NCI-H510A treated with DMSO at 0.1 percent for 48 hours (cell line): Measurements from ENCODE around the gene SIK3.
"Not testable (repeated sequence)": the region's sequence is repeated elsewhere in the genome, so short reads cannot be mapped to it uniquely, and the experiment has no call there.

ENCODE experiments used
- DNase-seq: peaks from one replicate; lab custom pipeline; 2025; lab: John Stamatoyannopoulos, UW

The SIK3 gene

DNA sequence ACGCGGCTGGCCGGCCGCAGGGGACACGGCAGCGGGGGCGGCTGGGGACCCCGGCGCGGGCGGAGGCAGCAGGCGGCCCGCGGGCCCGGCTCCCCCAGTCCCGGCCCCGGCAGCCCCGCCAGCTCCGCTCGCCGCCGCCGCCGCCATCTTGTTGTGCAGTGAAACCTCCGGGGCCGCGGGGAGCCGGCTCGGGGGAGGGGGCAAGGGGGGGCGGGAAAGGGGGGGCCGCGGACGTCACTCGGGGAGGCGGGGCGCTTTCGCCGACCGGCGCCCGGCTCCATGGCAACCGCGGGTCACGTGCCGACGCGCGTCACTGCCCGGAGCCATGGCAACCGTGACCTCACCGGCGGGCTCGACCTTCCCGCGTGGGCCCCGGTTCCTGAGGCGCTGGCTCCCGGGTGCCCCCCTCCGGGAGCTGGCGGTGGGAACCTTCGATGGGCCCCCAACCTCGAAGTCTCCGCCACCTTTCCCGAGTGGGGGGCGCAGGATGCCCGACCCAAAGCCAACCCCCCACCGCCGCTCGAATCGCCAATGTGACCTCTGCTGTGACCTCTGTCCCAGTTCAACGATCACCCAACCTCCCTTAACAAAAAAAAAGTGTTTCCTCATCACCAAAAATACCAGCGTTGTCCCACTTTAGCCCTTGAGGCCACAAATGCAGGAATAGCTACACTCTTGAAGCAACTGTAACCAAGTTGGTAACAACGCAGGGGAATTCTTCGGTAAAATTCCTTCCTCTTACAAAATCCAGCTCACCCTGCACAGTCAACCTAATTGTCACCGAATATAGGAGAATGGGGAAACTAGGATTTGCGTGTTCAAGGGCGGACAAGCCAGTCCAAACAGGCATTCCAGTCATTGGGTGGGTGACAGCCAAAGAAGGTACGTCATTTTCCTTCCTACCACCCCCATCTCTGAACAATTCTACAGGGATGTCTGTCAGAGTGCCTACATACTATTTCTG is at the start of gene SIK3:
TSS of gene SIK3 (minus strand) at position 160 of the 964 bp plus-strand sequence. CDS start at position 147, 13 bp downstream.
- DNase-seq = peak; percentile 74

DNA sequence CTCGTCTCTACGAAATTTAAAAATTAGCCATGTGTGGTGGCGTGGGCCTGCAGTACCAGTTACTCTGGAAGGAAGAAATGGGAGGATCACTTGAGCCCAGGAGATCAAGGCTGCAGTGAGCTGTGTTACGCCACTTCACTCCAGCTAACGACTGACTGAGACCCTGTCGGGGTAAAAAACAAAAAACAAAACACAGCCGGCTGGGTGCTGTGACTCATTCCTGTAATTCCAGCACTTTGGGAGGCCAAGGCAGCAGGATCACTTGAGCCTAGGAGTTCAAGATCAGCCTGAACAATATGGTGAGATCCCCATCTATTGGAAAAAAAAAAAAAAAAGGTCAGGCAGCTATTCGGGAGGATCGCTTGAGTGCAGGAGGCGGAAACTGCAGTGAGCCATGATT is 48.3 kb upstream of the SIK3 start:
- DNase-seq = no peak

DNA sequence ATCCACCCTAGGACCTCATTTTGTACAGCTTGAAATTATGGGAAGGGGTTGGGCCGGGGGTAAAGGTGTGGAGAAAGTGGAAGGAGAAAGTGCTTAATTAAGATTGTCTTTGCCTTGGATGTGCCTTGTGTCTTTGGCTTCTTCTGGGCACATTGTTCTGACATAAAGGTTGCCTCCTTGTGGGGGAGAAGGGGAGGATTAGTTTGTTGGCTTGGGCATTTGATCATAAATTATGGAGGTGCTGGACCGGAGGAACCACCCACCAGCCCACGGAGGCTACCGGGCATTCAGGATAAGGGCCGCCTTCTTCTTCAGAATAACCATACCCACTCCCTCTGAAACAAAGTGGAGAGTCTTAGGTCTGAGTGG is 47.1 kb upstream of the SIK3 start:
- DNase-seq = peak; percentile 27

DNA sequence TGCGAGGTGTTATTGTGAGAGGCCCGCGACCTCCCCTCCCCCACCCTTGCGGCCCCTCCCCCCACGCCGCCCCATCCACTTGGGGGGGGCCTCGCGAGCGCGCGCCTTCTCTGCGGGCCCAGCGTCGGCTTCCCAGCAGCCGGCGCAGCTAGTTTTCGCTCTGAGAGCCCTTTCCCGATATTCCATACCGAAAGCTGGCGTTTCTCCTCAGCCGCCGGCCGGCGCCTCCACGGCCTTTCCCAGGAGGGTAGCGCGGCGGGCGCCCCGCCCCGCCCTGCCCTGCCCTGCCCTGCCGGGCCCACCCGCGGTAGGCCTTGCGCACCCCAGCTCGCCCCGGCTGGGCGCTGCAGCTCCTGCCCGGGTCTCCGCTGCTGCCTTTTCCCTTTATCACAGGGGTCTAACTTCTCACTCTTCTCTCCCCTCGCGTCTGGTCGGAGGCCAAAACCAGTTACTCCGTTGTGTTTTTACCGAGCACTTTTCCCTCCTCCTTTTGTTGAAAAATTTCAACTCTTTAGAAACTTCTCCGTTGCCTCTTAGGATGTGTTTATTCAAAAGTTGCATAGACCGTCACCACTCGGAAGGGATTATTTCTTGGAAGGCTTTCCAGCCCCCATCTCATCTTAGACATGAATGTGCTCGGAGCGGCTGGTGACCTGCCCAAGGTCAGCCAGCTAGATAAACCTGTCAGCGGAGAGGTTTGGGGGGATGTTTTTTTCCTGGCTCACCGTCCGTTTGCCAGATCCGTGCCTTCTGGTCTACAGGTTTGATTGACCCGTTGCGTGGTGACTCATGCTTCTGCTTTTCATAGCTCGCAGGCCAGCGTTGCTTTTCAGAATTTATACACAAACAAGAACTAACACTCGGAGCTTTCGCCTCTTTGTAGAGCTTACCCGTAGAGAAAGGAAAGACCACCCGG is 46.5 kb upstream of the SIK3 start:
- DNase-seq = no peak

DNA sequence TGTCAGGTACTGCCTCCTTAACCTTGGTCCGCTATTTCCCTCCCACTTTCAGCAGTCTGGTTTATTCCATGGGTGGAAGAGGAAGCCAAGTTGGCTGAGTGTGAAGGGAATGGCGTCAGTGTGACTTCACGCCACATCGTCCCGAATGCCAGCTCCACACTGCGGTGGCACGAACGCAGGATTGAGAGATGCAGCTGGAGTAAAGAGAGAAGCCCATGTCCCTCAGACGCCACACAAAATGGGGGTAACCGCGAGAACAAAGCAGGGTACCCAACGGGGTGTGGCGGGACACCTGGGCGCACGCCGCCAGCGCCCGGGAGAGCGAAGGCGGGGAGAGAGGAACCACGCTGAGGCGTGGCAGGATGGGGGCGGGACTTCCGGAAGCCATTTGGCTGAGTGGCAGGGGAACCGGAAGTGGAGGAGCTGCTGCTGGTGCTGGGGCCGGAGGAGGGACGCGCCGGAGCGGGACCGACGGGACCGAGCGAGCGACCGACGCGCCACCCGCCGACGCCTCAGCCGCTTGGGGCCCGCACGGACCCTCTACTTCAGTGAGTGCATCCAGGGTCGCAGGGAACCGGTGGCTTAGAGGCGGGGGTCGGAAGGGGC is 45.7 kb upstream of the SIK3 start, which contains the start of gene PAFAH1B2:
TSS of gene PAFAH1B2 (plus strand) at position 417 of the 606 bp plus-strand sequence. CDS start 8,161 bp downstream, outside the sequence.
- DNase-seq = peak; percentile 88

DNA sequence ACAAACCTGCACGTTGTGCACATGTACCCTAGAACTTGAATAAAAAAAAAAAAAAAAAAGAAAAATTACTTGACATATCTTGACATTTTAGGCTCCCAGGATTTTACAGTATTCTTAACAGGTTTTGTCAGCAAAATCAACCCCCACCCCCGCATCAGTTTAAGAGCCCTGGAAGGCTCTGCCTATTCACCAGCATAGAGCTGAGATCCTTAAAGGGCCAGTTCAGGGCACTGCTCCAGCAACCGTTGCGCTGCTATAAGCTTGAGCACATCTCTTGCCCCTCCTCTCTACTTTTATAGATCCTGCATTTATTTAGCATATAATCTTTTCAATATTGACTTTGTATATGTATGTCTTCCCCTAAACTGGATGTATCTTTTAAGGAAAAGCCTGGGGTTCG is 45.2 kb upstream of the SIK3 start:
- peak; percentile 74 for DNase-seq

DNA sequence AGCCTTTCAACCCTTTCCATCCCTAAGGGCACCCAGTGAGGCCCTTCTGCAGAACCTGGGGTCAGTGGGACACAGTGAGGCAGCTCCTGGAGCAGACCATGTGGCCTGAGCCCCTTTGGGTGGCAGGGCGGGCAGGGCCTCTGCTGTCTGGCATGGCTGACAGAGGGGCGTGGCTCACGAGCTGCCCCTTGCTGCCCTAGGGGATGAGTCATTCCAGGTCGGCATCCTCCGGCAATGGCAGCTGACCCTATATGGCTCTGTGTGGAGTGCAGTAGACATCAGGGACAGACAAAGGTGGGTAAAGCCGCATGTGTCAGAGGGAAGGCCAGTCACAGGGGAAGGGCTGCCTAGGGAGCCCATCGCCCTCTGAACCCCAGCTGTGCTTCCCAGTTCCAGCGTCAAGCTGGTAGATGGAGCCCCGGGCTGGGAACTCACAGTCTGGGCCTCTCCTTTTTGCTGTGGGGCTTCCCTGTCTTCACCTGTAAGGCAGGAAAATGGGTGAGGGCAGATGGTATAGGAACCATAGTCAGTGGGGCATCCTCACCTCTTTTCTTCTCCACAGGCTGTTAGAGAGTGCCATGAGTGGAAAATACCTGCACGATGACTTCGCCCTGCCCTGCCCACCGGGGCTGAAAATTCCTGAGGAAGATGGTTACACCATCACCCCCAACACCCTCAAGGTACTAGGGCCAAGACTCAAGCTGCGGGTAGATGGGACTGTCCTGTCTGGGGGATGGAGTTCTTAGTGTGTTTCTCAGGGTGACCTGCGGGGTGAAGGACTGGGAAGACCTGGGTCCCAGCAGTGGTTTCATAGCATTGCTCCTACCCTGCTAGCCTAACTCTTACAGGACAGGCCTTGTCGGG is 39.2 kb upstream of the SIK3 start:
- not testable (repeated sequence) for DNase-seq

DNA sequence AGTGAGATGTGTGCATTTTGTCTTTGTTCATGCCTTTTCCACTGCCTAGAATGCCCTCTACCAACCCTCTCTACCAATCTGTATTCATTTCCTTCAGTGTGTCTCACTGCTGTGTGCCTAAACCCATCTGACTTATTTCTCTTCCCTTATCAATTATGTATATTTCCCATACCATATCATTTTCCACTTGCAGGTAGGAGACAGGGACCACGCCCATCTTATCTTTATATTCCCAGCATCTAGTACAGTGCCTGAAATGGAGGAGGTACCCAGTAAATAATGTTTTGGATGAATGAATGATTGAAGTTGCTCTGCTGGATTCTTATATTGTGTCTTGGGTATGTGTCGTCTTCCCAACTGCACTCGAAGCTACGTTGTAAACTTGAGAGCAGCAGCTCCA is 36.8 kb upstream of the SIK3 start:
- not testable (repeated sequence) for DNase-seq

DNA sequence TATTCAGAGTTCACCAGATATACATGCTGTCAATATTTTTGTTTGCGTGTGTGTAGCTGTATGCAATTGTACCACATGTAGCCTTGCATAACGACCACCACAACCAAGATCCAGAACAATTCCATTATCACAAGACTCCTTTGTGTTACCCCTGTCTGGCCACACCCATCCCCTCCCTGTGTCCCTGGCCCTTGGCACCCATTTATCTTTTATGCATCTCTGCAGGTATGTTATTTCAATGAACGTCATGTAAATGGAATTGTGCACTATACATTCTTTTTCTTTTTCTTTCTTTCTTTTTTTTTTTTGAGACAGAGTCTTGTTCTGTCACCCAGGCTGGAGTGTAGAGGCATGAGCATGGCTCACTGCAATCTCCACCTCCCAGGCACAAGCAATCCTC is 36.2 kb upstream of the SIK3 start:
- no peak for DNase-seq

DNA sequence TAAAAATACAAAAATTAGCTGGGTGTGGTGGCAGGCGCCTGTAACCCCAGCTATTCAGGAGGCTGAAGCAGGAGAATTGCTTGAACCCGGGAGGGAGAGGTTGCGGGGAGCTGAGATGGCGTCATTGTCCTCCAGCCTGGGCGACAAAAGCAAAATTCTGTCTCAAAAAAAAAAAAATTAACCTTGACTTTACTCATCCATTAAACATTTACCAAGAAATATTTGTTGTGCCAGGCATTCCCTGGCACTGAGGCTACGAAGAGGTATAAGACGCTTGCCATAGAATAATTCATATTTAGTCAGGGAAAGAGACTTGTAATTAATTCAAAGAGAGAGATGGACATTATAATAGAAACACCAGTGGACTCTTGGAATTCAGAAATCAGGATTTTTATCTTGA is 32.7 kb upstream of the SIK3 start:
- DNase-seq = no peak

DNA sequence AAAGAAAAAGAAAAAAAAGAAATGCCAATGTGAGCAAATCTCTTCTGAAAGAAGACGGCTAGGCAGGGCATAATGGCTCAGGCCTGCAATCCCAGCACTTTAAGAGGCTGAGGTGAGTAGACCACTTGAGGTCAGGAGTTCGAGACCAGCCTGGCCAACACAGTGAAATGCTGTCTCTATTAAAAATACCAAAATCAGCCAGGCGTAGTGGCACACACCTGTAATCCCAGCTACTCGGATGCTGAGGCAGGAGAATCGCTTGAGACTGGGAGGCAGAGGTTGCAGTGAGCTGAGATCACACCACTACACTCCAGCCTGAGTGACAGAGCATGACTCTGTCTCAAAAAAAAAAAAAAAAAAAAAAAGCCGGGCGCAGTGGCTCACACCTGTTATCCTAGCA is 32.2 kb upstream of the SIK3 start:
- DNase-seq = not testable (repeated sequence)

DNA sequence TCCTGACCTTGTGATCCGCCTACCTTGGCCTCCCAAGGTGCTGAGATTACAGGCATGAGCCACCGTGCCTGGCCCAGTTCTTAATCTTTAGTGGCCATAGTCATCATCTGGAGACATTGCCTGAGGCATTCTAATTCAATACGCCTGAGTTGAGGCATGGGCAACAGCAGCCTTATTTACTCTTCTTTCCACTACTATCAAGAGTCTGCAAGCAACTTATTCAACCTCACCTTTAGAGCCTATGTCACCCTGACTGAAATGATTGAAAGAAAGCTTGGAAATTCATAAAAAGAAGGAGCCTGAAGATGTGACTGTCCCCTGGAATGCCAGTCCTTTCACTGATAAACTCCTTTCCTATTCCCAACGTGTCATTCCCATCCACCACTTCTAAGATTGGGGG is 30.1 kb upstream of the SIK3 start:
- no peak for DNase-seq

DNA sequence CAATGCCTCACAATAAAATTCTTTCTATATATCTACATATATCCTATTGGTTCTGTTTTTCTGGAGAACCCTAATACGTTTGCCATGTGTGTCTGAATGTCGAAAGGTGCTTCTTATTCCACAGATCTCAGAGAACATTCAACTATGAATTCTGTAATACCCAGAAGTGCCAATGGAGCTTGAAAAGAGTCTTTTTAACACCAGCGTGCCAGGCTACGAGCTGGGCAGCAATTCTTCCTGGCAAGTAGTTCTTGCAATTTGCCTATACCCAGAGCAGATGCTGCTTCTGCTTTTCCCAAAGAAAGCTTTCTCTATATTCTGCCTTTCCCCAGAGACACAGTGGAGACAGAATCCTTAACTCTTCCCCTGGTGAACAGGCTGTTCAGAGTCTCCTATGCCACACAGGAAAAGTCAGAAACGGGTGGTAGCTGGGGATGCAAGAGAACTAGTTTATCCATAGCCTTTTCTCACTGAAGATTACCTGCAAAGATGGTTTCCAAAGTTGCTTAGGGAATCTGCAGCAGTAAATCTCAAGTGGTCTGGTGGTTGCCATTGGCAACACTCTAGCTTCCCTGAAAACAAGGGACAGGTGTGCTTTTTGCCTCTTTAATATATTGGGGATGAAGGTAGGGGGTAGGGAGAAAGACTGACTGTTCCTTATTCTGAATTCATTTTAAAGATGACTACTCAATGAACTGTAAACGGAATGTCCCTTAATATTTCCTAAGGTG is 29.1 kb upstream of the SIK3 start:
- peak; percentile 65 for DNase-seq

DNA sequence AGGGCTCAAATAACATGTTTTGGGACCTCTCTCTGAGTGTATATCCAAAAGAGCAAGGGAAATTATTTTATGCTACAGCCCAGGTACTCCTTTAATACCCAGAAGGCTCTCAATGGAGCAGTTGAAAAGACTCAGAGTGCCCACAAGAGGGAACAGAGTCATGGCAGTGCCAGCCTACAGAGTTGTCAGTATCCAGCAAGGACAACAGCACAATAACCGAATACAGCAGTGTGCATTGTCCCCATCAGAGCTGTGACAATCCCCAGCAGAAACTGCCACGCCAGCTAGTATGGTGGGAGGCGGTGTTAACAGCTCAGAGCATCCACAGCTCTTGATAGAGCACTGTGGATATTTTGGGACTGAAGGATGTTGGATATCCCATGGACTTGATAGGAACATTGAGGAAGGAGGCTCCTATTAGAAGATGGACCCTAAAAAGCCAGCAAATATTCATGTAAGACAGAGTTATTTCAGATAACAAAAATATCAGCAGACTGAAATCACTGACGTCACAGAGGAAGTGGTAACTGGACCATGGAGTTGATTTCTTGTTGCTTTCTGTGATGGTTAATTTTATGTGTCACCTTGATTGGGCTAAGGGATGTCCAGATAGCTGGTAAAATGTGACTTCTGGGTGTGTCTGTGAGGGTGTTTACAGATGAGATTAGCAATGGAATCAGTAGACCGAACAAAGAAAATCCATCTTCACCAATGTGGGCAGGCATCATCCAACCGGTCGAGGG is 28.2 kb upstream of the SIK3 start:
- DNase-seq = no peak

DNA sequence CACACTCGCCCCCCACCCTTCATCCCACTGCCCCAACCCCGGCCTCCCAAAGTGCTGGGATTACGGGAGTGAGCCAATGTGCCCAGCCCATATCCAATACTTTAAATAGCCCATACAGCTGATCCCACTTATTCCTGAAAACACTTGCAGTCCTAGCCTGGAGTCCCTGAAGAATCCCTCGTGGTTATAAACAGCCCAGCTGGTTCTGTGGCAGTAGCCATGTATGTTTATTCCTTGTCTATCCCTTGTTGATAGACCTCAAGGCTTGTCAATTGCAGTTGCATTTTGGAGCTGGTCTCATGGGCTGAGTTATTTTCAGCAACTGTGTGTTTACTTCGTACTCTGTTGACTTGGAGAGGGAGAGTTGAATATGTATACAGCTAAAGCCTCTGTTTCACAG is 24.3 kb upstream of the SIK3 start:
- peak; percentile 45 for DNase-seq

DNA sequence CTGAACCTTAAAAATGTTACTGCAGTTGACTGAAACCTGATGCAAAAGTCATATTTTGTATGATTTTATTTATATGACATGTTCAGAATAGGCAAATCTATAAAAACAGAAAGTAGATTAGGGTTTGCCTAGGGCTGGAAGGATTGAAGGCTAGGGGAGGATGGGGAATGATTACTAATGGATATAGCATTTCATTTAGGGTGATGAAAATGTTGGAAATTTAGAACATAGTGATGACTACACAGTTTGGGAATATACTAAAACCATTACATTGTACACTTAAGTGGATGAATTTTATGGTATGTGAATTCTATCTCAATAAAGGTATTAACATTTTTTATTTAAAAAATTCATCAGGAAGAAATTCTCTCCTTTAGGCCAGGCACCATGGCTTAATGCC is 22.9 kb upstream of the SIK3 start:
- DNase-seq = no peak

DNA sequence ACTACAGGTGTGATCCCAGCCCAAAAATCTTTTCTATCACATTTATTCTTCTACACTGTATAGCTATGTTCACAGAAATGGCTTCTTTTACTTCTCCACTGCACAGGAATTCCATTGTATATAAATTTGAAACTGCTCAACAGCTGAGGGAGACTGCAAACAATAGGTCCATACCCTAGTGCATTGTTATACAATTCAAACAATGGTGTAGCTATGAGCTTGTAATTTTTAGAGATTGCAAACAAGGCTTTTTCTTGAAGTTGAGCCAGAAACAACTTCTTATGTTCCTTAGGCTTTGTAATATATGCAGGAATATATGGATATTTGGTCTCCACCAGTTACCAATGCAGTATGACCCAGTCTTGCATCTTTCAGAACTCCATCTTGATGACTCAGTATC is 19.5 kb upstream of the SIK3 start:
- no peak for DNase-seq

DNA sequence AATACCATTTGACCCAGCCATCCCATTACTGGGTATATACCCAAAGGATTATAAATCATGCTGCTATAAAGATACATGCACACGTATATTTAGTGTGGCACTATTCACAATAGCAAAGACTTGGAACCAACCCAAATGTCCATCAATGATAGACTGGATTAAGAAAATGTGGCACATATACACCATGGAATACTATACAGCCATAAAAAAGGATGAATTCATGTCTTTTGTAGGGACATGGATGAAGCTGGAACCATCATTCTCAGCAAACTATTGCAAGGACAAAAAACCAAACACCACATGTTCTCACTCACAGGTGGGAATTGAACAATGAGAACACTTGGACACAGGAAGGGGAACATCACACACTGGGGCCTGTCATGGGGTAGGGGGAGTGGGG is 14.7 kb upstream of the SIK3 start:
- not testable (repeated sequence) for DNase-seq

DNA sequence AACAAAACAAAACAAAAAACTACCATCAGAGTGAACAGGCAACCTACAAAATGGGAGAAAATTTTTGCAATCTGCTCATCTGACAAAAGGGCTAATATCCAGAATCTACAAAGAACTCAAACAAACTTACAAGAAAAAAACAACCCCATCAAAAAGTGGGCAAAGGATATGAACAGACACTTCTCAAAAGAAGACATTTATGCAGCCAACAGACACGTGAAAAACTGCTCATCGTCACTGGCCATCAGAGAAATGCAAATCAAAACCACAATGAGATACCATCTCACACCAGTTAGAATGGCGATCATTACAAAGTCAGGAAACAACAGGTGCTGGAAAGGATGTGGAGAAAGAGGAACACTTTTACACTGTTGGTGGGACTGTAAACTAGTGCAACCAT is 14.3 kb upstream of the SIK3 start:
- DNase-seq = not testable (repeated sequence)
